ENCODE results near the gene CD81. TPM values are rescaled to one million over a fixed set of nuclear protein-coding genes. Genes with fewer than 3 reads are reported as not detected.

Gene CD81
- total RNA-seq, 4 donors from 2014 or later = 327 to 576 (median 541) TPM

DNA sequence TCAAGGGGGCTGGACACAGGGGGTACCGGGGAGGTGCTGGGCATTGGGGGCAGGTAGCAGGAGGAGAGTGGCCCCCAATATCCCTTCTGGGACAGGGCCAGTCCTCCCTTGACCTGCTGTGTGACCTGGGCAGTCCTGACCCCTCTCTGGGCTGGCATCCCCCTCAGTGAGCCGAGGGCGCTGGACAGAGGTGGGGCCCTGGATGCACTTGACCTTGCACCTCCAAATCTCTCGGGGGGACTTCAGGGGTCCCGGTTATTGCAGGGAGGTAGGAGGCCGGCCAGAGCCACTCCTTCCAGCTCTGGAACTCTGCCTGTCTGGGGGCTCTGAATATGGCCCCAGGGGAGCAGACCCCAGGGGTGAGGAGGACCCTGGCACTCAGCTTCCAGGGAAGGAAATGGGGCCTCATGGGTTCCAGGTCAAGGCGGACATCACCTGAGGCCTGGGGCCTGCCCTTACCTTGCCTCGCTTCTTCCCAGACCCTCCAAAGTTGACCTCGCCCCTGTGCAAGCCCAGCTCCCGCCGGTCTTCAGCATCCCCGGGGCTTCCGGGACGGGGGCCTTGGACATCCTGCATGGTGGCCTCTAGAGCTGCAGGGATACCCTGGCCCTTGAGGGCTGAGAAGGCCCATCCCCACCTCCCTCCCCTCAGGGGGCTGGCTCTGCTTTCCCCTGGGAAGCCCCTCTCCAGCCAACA, 45.5 kb downstream of the CD81 start:
- H3K27me3 ChIP-seq = peaks cover 34% of the 10 kb centered on the region
- H3K9me3 ChIP-seq = no peaks in the 10 kb centered on the region
- WGBS, 2 donors (ENCODE audit: low coverage in 1 of 2) = no CpG with 5 or more reads among the region's 14 CpGs
- peaks cover 0 to 20% (median 3%) of the 10 kb centered on the region in 3 donors for H3K4me1 ChIP-seq
- no peak overlapping the region for H3K27ac ChIP-seq
- TF ChIP-seq POLR2AphosphoS5 (IDR thresholded peaks at IDR 0.05) (no peak), EP300 (IDR thresholded peaks at IDR 0.05) (no peak), POLR2A (IDR thresholded peaks at IDR 0.05) (no peak)
- TF ChIP-seq, protein P1, sequence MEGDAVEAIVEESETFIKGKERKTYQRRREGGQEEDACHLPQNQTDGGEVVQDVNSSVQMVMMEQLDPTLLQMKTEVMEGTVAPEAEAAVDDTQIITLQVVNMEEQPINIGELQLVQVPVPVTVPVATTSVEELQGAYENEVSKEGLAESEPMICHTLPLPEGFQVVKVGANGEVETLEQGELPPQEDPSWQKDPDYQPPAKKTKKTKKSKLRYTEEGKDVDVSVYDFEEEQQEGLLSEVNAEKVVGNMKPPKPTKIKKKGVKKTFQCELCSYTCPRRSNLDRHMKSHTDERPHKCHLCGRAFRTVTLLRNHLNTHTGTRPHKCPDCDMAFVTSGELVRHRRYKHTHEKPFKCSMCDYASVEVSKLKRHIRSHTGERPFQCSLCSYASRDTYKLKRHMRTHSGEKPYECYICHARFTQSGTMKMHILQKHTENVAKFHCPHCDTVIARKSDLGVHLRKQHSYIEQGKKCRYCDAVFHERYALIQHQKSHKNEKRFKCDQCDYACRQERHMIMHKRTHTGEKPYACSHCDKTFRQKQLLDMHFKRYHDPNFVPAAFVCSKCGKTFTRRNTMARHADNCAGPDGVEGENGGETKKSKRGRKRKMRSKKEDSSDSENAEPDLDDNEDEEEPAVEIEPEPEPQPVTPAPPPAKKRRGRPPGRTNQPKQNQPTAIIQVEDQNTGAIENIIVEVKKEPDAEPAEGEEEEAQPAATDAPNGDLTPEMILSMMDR (IDR thresholded peaks at IDR 0.05) = no peak
- ATAC-seq = no peak
- no peak overlapping the region for H3K4me3 ChIP-seq
- H3K36me3 ChIP-seq = no peaks in the 10 kb centered on the region

DNA sequence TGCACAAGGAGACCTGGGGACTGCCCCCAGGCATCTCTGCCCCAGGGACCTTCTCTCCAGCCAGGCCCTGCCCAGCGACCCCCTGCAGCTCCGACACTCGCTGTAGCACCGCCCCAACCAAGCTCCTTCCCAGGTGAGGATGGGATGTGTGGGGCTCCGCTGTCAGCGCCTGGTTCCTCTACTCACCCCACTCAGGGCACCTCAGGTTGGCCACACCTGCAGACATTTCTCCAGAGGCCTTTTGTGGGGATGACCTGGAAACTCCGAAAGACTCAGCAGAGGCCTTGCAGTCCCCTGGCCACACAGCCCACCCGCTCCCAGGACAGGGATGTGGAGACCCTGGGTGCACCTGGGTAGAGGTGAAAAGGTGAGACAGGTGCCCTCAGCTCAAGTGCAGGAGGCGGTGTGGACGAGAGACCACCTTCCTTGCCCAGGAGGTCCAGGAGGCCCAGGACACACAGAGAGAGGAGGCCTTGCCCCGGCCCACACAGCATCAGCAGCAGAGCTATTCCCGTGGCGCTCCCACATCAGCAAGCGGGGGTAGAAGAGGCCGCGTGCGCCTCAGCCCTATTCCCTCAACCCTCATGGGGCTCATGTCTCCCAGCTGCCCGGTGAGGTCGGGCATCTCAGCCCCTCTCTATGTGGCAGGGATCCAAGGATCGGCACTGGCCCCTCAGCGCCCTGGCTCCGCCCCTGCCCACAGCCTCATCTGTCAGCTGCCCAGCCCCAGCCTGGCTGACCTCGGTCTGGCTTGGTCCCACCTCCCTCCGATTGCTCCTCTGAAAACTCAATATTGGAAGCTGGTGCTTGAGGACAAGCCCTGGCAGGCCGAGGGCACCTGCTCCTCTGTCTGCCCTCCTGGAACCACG, 46.3 kb downstream of the CD81 start:
- no peaks in the 10 kb centered on the region for H3K36me3 ChIP-seq
- no peaks in the 10 kb centered on the region for H3K9me3 ChIP-seq
- no peak overlapping the region for H3K27ac ChIP-seq
- 40 to 64% methylated on average over 1 to 6 of the region's 26 CpGs for WGBS, 2 donors (ENCODE audit: low coverage in 1 of 2)
- peaks cover 0 to 20% (median 3%) of the 10 kb centered on the region in 3 donors for H3K4me1 ChIP-seq
- no peak overlapping the region for H3K4me3 ChIP-seq
- H3K27me3 ChIP-seq = peaks cover 36% of the 10 kb centered on the region
- ATAC-seq = no peak
- TF ChIP-seq POLR2AphosphoS5 (IDR thresholded peaks at IDR 0.05) = no peak
- TF ChIP-seq POLR2A (IDR thresholded peaks at IDR 0.05) = no peak
- TF ChIP-seq, protein P1 (IDR thresholded peaks at IDR 0.05) = no peak
- no peak for TF ChIP-seq EP300 (IDR thresholded peaks at IDR 0.05)

DNA sequence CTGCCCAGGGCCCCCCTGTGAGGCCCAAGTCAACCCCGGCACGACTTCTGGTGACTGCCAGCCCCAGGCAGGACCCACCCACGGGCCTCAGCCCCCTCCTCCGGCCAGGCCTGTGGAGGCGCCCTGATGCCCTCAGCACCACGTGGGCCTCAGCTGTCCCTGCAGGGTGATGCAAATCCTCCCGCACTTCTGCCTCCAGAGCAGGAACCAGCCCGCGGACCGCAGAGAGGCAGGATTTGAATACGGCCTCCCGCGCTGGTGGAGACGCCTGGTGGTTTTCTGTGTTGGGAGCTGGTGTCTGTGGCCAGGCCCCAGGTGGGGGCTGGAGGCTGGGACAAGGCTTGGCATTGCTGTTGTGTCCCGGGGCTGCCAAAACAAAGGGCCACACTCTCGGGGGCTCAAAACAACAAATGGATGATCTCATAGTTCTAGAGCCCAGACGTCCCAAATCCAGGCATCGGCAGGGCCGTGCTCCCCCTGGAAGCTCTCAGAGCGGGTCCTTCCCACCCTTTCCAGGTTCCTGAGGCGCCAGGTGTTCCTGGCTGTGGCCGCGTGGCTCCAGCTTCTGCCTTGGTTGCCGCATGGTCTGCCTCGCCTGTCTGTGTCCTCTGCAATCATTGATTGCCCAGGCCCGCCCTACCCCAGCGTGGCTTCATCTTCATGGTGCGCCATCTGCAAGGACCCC, 47.8 kb downstream of the CD81 start:
- Histone ChIP-seq H3K36me3 (no peaks in the 10 kb centered on the region), H3K27ac (no peak overlapping the region), H3K4me1 (peaks cover 0 to 11% (median 3%) of the 10 kb centered on the region in 3 donors), H3K9me3 (no peaks in the 10 kb centered on the region), H3K27me3 (peaks cover 39% of the 10 kb centered on the region), H3K4me3 (no peak overlapping the region)
- ATAC-seq = no peak
- no peak for TF ChIP-seq EP300 (IDR thresholded peaks at IDR 0.05)
- TF ChIP-seq POLR2A (IDR thresholded peaks at IDR 0.05) = no peak
- TF ChIP-seq, protein P1 (IDR thresholded peaks at IDR 0.05) = no peak
- TF ChIP-seq POLR2AphosphoS5 (IDR thresholded peaks at IDR 0.05) = no peak
- 100% methylated on average over 2 of the region's 28 CpGs; no CpG with 5 or more reads in 1 of the 2 donors for WGBS, 2 donors (ENCODE audit: low coverage in 1 of 2)

DNA sequence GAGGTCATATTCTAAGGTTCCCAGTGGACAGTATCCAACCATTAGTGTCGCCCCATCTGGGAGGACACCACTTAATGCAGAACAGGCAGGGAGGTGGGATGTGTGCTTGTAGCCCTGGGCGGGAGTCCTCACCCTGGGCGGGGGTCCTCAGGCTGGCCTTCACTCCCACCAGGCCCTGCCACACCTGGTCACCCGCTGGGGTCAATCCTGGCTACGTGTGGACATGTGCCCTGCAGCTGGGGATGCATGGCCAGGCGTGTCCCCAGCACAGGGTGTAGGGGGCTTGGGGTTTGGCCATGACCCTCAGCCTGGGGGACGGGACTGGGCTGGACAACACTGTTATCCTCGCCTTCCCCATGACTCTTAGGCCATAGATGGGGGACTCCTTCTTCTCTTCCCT, 48.4 kb downstream of the CD81 start:
- Histone ChIP-seq H3K4me1 (peaks cover 0 to 6% (median under 1%) of the 10 kb centered on the region in 3 donors), H3K36me3 (no peaks in the 10 kb centered on the region), H3K27me3 (peaks cover 39% of the 10 kb centered on the region), H3K4me3 (no peak overlapping the region), H3K27ac (no peak overlapping the region), H3K9me3 (no peaks in the 10 kb centered on the region)
- TF ChIP-seq POLR2AphosphoS5 (IDR thresholded peaks at IDR 0.05) (no peak), POLR2A (IDR thresholded peaks at IDR 0.05) (no peak), EP300 (IDR thresholded peaks at IDR 0.05) (no peak)
- TF ChIP-seq, protein P1 (IDR thresholded peaks at IDR 0.05) = no peak
- no peak for ATAC-seq
- WGBS, 2 donors (ENCODE audit: low coverage in 1 of 2) = no CpG with 5 or more reads among the region's 8 CpGs

All from gastroesophageal sphincter (tissue), 4 donors.